Pulmonary artery endothelial cell (primary cell): ENCODE measurements around the gene AAK1. TPM values are rescaled to one million over a fixed set of nuclear protein-coding genes. Genes with fewer than 3 reads are reported as not detected.
A peak's percentile ranks its signal among the peaks of the same experiment; 100 is the strongest.
"Not testable (repeated sequence)": the region's sequence is repeated elsewhere in the genome, so short reads cannot be mapped to it uniquely, and the experiment has no call there.

ENCODE experiments used
- DNase-seq: peaks from one replicate; pipeline ENCODE4 v3.0.0-alpha.2; 2011; ENCODE audit warnings: low read depth, low spot score
- total RNA-seq: library from RNA; depleted of rRNA; stranded (reverse); fragments of >200 nt; gene quantifications from 2 replicates; pipeline ENCODE4 v1.2.3, GENCODE V29; 2014

Gene AAK1
- 46.3 and 53.9 TPM in 2 replicates for total RNA-seq

DNA sequence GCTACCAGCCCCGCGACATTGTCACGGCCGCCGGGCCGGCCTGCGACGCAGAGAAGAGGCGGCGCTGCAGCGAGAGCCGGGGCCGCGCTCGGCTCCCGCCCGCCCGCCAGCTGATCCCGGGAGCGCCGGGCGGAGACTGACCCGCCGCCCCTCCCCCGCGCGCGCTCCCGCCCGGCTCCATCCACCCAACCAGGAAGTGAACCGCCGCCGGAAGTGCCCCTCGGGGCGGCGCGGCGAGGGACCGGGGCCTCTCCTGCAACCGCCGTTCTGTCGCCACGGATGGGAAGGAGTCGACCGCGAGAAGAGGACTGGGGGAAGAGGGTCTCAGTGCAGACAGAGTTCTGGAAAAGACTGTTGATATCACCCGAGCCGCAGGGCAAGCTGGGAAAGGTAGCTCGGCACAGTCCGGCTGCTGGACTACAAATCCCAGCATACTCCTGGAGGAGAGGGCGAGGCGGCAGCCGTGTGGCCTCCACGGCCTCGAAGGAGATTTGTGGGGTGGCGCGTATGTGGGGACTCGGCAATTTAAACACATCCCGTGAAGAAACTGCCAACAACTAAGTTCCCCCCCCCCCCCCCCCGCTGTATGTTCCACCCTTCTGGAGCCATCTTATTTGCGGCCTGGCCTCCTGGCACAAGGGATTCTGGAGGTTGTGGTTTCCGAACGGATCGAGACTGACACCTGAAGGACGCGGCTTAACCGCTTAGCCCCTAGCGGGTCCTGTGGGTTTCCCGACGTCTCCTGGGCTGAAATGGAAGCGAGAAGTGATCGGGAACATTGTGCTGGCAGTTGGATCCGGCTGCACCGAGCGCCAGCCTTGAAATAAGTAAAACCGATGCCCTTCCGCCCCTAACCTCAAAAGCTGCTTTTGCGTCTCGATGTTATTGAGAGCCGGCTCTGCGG is at the start of gene AAK1:
Gene AAK1 (minus strand): TSS at position 138 of the 904 bp plus-strand sequence. CDS start 699 bp downstream, outside the sequence.
- peak; percentile 49 for DNase-seq

DNA sequence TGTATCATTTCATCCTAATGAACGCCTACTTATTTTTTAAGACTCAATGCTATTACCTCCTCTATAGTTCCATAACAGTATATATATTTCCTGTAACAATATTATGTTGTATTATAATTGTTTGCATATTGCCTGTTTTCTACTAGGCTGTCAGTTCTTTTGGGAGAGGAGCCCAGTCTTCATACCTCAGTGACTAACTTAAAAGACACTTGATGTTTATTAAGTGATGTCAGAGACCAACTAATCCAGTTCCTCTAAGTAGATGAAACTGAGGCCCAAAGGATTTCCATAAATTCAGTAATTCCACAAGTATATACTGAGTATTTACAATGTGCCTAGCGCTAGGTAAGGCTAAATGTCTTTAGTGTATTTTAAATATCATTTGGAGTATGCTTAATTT is 48.9 kb upstream of the AAK1 start:
- DNase-seq, result no peak

DNA sequence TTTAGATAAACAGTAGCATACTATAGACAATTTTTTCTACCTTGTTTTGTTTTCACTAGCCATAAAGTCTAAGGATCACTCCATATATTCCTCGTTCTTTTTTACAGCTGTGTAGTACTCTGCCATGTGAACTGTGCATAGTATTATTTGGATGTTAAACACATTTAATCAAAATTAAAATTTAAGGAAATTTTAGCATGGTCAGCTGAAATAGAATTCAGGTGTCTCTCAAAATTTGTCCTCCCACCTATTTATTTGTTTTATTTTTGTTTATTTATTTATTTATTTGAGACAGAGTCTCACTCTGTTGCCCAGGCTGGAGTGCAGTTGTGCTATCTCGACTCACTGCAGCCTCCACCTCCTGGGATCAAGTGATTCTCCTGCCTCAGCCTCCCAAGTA is 46.4 kb upstream of the AAK1 start:
- DNase-seq, result no peak

DNA sequence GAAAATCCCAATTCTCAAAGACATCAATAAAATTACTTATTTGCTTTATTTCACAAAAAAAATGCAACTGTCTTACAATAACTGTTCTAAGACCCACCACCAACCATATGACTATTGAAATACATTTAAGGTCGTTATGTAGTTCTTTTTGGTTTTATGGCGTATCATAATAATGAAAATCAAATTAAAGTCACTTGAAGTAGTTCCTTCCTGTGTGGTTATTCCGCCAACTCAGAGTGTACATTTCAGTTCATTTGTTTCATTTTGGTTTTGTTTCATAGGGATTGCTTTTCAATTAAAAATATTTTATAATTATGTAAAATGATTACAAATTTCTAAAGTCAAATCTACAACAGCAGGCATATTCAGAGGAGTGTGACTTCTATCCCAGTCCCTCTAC is 45.9 kb upstream of the AAK1 start:
- DNase-seq, result no peak

DNA sequence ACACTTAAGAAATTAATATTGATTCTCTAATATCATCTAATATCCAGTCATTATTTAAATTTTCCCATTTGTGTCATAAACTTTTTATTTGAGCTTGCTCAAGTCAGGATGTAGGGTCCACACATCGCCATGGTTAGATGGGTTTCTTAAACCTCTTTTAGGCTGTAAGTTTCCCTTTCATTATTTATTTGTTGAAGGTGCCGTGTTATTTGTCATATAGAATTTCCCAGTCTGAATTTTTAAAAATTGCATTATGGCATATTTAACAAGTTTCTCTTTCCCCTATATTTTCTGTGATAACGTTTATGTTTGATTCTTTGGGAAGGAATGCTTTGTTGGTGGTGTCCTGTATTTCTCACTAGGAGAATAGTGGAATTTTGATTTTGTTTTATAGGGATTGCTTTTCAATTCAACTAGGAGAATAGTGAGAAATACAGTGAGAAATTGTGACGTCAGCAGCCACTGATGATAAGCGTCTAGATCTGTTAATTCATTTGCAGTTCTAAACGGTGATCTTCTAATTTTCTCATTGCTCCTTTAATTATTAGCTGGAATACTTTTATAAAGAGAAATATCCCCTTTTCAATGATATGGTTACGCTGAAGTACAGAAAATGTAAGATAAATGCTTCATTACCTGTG is 44.6 kb upstream of the AAK1 start:
- no peak for DNase-seq

DNA sequence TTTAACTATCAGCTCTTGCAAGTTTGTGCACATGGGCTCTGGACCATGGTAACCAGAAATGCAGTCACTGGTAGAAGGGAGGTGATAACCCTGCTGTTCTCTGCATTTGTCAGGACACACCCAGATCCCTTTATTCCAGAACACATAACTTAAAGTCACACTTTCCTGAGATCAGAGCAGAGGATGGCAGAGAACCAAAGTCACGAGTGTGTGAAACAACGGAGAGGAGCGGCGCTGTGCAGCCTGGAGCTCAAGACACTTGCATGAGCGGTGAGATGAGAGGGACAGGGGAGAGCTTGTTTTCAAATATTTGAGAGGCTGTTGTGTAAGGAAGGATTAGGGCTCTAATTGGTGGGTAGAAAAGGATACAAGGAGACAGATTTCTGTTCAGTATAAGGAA is 43.3 kb upstream of the AAK1 start:
- DNase-seq, result no peak

DNA sequence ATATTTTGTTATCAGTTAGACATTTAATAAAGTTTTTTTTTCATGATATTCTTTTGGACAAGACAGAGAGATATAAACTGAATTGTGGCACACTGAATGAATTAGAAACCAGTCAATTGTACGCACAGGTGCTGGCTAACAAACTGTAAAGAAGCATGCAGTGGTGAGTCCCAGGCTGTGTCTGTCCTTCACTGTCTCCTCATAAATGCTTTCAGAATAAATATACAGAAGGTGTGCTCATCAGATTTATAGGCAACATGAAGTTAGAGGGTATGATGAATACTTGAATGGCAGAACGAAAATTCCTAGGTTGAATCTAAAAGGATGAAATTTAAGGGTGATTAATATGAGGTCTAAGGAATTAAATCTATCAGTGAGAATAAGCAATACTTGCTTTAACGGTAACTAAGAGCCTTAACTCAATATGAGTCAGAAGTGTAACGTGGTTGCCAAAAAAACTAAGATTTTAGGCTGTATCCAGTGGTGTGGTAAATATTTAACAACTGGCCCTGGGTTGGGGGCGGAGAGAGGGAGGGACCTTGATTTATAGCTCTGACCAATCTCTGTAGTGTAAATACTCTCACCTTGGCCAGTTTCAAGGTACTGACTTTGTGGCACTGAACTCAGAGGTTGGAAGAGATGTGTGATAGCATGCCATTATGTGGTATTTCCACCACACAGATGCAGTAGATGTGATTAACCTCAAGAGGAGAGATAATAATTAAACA is 41.9 kb upstream of the AAK1 start:
- DNase-seq, result no peak

DNA sequence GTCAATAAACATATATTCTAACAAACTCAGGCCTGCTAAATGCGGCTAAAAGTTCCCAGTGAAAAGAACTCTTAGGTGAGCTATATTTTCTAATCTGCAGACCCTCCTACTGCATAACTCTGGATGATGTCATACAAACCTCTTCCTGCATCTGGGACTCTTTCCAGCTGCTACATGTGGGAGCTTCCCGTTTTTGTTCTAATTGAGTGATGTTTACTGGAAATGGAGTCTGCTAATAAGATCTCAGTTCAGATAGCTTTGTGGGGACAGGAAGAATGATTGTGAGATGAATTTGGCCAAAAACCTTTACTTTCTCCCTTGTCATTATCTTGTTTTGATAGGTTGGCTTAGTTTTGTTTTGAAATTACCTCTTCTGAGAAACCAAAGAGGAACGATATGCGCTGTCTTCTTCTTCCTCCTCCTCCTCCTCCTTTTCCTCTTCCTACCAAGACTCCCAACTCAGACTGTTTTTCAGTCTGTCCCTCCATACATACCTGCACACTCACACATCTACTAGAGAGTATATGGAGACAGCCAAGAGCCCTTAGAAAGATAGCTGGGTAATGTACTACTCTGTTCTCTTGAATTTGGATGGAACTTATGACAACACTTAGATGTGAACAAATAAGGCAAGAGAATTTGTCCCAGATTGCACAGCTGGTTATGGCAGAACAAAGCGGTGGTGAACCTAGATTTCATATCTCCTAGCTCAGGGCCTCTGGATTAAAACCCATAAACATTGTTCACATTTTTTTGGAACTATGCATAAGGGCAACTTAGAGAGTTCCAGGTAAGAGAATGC is 39.8 kb upstream of the AAK1 start:
- DNase-seq, result peak; percentile 94

DNA sequence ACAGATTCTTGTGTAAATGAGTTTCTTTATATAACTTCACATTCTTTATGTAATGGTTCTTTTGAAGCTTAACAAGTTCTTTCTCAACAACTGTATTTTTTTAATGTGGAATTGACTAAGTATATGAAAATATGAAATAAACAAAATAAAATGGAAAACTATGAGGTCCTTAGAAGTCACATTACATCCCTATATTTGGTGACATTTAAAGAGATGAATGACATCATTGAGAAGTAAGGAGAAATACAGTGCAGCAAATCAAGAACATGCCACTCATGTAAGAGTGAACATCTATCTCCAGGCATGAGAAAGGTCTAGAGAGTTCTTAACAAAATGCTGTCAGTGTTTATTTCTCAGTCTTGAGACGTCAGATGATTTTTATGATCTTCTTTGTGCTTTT is 39.0 kb upstream of the AAK1 start:
- DNase-seq, result no peak

DNA sequence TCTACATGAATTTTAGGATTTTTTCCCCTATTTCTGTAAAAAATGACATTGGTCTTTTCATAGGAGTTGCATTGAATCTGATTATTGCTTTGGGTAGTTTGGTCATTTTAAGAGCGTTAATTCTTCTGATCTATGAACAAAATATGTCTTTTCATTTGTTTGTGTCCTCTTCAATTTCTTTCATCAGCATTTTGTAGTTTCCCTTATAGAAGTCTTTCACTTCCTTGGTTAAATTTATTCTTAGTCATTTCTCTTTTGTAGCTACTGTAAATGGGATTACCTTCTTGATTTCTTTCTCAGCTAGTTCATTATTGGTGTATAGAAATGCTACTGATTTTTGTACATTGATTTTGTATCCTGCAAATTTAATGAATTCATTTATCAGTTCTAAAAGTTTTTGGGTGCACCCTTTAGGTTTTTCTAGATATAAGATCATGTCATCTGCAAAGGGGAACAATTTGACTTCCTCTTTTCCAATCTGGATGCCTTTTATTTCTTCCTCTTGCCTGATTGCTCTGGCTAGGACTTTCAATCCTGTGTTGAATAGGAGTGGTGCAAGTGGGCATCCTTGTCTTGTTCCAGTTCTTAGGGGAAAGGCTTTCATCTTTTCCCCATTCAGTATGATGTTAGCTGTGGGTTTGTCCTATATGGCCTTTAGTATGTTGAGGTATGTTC is 36.6 kb upstream of the AAK1 start:
- DNase-seq, result no peak

DNA sequence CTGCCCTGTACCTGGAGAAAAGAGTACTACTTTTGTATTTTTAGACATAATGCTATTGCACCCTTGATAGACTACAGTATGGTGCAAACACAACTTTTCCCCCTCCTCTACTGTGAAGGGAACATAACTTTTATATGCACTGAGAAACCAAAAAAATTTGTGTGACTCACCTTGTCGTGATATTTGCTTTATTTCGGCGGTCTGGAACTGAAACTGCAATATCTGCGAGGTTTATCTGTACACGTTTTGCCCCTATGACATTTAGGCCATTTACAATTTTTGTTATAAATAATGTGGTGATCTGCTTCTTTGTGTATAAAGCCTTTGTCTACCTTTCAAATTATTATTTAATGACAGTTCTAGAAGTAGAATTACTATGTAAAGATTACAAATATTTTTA is 34.4 kb upstream of the AAK1 start:
- DNase-seq, result no peak

DNA sequence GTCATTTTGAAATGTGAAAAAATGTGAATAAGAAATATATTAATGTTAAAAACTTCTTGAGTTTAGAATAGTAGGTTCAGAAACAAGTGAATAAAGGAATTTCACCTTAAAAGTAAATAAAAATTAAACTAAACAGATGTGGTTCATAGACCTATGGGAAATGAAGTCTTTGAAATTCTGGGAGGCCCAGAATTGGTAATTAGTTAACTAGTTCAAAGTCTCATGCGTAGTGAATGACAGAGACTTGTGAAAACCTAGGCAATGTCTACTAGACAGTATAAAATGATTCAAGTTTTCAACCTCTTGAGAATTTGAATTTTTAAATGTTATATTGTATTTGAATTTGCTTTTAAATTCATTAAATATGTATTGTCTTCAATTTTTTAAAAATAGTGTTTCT is 32.6 kb upstream of the AAK1 start:
- DNase-seq, result no peak

DNA sequence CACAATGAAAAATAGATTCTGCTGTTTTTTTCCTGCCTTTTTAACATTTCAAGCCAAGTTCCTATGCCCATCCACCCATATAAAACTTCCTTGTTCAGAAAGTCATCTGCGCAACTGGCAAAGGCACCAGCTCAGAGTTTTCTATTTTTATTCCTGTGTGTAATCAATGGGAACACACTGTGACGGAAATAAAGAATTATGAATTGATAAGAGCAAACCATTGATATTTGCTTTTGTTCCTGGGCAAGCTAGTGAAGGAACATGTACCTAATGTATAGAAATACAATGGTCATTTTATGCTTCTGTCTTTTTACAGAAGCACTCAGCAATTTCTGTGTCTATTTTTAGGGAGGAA is 30.8 kb upstream of the AAK1 start:
- no peak for DNase-seq

DNA sequence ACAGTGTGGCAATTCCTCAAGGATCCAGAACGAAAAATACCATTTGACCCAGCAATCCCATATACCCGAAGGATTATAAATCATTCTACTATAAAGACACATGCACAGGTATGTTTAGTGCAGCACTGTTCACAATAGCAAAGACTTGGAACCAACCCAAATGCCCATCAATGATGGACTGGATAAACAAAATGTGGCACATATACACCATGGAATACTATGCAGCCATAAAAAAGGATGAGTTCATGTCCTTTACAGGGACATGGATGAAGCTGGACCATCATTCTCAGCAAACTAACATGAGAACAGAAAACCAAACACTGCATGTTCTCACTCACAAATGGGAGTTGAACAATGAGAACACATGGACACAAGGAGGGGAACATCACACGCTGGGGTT is 29.6 kb upstream of the AAK1 start:
- not testable (repeated sequence) for DNase-seq

DNA sequence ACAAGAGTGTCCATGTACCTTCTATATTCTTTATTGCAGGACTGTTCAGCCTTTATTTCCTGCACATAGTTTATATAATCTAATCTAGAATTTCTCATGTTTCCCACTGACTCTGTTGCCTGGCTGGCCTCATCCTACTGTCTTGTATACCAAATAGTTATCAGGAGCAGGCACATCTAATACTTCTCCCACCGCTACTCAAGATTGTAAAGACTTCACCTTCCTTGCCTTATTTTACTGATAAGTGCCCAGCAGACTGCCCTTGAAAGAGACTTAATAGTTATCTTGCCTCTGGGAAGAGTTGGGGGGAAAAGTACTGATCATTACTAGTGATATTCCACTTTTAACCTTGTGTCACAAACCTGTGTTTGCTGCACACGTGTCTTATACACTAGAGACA is 26.1 kb upstream of the AAK1 start:
- no peak for DNase-seq

DNA sequence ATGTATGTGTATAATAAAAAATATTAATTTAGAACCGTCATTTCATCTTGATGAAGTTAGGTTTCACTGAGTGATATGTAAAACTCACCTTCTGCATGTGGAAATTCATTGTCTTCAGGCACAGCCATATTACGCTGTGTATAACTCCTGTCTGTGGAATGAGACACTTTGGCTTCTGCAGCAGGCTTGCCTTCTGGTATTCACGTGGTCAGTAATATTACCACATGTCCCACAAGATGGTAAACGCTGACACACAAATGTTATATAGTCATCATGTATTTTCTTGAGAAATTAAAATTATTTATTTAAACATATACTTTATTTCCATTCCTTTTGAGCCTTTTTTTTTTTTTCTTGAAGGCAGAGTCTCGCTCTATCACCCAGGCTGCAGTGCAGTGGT is 25.1 kb upstream of the AAK1 start:
- DNase-seq, result no peak

DNA sequence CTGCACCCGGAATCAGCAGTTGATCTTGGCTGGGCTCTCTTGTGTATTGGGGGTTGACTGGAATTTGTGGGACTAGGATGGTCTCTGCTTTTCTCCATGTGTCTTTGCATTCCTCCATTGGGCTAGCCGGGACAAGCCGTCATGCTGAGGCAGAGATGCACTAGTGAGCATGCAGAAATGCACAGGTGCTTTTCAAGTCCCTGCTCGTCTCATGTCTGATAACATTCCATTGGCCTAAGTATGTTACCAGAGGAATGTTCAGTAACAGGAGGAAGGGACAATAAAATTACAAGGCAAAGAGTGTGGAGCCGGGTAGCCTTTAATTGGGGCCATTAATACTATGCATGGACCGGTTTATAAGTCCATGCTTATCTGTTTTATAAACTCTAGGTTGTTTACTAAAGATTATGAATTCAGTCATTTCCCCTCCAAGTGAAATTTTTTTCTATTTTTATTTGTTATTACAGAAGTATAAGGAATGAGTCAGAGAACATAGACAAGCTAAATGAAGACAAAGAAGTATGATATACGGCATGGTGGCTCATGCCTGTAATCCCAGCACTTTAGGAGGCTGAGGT is 24.4 kb upstream of the AAK1 start:
- DNase-seq, result peak; percentile 17

DNA sequence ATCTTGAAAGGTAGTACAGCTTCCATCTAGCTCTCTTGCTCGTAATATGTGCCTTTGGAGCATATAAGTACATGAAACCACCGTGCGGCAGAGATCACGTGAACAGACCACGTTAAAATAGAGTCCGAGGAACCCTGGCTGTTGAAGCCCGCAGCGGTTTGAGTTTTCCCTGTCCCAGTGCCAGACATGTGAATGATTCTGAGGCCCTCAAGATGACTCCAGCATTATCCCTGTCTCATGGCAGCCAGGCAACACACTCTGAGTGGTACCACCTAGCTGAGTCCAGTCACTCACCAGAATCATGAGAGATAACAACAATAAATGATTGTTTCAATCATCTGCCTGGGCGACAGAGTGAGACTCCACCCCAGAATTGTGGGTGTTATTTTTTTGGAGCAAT is 21.6 kb upstream of the AAK1 start:
- no peak for DNase-seq

DNA sequence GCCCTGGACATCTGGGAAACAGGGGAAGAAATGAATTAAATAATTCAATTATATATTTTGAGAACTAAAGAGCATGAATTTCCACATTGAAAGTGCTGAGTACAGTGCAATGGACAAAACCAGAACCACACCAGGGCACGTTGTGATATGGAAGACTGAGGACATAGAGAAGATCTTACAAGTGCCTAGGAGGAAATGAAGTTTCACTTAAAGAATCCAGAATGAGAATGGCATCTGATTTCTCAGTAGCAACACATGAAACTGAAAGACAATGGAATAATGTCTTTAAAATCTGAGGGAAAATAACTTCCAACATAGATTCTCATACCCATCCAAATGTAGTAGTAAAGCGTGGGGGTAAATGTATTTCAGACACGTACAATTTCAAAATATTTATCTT is 20.3 kb upstream of the AAK1 start:
- DNase-seq, result no peak

DNA sequence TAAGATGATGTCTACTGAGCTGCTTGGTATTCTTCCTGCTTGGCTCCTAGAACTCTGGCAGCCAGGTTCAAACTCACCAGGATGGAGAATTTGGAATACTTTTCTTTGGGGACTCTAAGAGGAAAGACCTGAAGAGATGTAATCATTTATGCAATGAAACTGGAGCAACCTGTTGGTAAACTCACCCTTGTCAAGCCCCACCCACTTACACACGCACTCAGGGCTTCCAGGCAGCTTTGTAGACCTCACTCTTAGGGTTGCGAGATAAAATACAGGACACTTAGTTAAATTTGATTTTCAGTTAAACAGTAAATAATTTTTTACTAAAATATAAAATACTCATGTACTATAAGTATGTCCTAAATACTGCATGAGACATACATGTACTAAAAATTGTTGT is 19.0 kb upstream of the AAK1 start:
- DNase-seq, result not testable (repeated sequence)

DNA sequence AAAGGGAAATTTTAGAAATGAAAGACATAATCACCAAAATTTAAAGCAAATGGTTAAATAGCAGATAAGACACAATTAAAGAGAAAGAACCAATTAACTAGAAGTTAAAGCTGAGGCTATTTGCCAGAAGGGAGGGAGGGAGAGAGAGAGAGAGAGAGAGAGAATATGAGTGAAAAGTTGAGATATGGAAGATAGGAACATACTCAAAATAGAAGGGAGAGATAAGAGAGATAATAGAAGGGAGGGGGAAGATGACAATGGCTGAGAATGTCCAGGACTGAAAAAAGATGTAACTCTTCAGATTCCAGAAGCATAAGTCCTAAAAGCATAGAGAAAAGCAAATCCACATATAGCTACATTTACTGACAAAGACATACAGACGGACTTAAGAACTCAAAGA is 17.1 kb upstream of the AAK1 start:
- DNase-seq, result no peak
